ENCODE measurements around the gene NRG2.

Gene NRG2

DNA sequence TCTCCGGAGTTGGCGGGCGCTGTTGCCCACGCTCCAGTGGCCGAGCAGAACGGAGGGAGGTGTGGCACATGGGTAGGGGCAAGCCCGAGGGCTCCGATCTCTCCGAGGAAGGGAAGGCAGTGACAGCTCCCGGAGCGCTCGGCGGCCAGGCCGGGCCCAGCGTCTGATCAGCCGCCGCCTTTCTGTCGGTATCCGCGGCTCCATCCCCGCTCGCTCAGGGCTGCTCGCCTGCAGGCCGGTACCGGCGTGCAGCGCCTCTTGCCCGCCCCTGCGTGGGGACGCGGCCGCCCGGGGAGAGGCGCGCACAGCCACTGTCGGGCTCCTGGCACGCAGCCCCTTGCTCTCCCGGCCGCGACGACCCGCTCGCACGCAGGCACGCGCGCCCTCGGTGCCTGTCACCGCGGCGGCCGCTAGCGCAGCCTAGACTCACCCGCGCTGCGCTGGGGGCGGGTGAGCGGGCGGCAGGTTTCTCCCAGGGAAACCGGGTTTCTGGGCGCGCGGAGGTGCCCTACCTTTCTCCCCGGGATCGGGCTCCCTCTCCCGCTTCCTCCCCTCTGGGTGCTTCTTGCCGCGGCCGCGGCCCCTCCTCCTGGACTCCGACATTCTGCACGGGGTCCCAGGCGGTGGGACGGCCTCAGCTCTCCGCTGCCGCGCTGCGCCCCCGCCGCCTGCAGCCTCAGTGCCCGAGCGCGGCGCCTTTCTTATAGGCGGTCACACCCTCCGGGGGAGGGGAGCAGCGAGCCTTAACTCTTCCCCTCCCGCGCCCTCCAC lies 139.1 kb downstream of the NRG2 start:
- no peak for DNase-seq (ENCODE audit: low read depth)

- no peak for DNase-seq (ENCODE audit: low read depth)
Measured at GRCh38 chr5:139903450-139903794, 139.7 kb downstream of the NRG2 start.

DNA sequence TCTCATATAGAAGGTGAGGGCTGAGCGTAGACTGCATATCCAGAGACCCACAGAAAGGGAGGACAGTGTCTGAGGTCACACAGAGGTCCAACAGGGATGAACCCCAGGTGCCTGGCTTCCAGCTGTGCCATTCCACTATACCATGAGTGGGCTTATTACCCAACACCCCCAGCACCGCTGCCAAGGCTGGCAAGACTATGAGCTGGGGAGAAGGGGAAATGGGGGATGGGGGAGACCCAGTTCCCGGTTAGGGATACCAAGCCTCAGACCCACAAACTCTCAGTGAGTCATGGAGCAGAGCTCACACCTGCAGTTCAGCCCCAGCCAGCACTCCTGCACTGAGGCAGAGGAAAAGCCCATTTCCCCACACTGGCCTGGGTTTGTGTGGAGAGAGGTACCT lies 141.1 kb downstream of the NRG2 start:
- DNase-seq (ENCODE audit: low read depth) = no peak

GRCh38 chr5:139901251-139901575 lies 141.9 kb downstream of the NRG2 start:
- no peak for DNase-seq (ENCODE audit: low read depth)

- no peak for DNase-seq (ENCODE audit: low read depth)
Measured at GRCh38 chr5:139900546-139901250, 142.4 kb downstream of the NRG2 start.

DNA sequence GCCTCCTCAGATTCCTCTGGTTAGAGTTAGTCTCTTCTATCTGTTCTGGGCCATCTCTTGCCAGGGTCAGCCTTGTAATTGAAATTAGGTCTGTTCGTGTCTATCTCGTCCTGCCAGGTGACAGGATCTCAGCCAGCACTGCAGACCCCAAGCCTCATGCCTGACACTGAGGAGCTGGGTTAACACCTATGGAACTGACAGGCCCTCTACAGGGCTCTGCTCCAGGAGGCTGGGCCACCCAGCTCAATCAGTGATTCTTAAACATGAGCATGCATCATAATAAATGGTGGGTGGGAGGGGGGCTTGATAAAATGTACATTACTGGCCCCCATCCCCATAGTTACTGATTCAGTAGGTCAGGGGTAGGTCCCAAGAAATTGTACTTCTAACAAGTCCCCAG lies 144.1 kb downstream of the NRG2 start:
- no peak for DNase-seq (ENCODE audit: low read depth)

- DNase-seq (ENCODE audit: low read depth) = no peak
Measured at GRCh38 chr5:139897982-139898381, 145.1 kb downstream of the NRG2 start.

DNA sequence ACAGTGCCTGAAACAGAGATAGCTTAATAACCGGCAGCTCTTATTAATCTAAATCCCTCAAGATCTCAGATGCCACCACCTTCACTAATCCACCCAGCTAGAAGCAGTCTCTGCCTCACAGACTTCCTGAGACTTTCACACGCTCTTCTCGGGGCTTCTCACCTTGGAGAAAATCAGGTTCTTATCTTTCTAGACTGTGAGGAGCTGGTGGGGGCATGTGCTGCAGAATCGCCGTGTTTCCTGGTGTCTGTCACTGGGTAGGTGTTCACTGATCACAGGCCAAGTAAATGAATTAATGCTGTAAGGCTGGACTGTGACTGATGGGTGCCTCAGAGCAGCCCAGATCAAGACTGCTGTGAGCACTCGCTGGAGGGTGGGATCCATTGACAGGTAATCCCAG lies 145.8 kb downstream of the NRG2 start:
- no peak for DNase-seq (ENCODE audit: low read depth)

GRCh38 chr5:139896718-139897117 lies 146.4 kb downstream of the NRG2 start:
- DNase-seq (ENCODE audit: low read depth) = no peak

DNA sequence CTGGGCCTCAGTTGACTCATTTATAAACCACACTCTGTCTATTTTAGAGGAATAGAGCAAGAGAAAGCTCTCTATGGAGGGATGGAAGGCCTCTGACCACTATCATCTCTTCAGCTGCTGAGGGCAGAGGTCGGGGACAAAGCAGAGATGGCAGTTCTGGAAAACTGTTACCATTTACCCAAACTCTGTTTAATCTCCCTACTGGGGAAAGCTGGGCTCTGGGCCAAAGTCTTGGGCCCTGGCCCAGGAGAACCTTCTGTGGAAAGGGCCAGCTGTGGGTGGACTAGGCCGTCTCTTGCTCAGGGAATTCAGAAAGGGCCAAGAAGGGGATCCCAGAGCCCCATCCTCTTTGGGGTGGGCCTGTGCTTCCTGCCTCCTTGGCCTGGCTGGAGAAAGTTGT lies 147.5 kb downstream of the NRG2 start:
- DNase-seq (ENCODE audit: low read depth) = no peak

- no peak for DNase-seq (ENCODE audit: low read depth)
Measured at GRCh38 chr5:139895046-139895445, 148.1 kb downstream of the NRG2 start.

DNA sequence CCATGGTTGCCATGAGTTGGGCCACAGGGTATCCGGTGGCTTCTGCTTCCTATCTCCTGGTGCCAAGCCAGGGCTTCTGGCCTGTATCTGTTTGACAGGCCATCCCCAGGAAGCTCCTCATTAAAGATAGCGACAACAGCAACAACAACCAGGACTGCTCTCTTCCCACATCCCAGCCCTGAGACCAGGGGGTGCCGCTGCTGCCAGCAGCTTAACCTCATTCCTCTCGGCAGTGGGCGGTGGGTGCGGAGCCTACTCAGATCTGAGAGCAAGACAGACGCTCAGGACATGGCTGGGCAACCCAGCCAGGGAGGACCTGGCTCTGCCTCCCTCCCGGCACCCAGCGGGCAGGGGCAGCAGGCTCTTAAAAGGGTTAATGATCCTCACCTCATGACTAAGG lies 149.2 kb downstream of the NRG2 start:
- no peak for DNase-seq (ENCODE audit: low read depth)

DNA sequence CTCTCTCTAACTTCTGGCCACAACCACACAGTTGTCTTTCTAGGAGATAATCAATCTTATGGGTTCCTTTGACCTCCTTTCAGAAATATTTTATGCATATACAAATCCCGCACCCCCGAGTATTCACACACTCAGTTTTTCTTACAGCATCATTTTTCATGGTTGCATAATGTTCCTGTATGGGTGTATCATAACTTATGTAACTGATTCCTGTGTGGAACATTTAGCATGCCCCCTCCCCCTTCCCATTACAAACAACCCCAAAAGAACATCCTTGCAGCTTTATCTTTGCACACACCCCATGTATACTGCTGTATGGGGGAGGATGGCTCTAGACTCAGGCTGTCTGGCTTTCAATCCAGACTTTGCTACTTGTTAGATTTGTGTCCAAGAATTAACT lies 153.7 kb downstream of the NRG2 start:
- DNase-seq (ENCODE audit: low read depth) = no peak

DNA sequence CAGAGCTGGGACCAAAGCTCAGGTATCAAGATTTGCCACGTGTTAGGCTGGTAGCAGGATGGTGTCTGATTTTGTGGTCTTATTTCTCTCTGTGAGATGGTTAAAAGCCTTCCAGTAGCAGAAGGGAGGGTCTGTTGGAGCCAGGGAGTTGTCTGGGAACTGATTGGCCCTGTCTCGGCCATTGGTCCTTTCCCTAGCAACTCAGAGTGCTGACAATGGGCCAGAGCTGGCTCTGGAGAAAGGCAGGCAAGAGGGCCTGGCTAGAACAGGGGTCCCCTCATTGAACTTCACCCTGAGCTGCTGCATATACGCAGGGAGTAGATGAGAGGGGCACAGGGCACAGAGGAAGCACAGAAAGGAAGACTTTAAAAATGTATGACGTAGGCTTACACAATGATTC lies 154.7 kb downstream of the NRG2 start:
- no peak for DNase-seq (ENCODE audit: low read depth)

DNA sequence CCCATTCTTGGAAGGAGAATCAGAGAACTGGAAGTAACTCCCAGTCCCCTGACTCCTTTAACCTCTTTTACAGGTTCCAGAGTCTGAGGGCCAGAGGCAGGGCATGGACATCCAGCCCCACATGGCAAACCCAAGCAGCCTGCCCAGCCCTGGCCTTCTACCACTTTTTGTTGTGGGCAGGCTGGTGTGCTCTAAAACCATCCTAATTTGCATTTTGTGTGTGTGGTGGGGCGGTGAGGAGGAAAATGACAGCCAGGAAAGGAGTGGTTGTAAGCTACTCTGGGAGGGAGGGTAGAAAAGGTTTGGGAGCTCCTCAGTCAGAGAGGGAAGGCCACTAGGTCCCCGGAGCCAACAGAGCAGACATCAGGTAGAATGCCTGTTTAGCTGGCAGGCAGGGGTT lies 156.9 kb downstream of the NRG2 start:
- DNase-seq (ENCODE audit: low read depth) = no peak

GRCh38 chr5:139885857-139886208 lies 157.3 kb downstream of the NRG2 start:
- no peak for DNase-seq (ENCODE audit: low read depth)

- no peak for DNase-seq (ENCODE audit: low read depth)
Measured at GRCh38 chr5:139885172-139885856, 157.8 kb downstream of the NRG2 start.

DNA sequence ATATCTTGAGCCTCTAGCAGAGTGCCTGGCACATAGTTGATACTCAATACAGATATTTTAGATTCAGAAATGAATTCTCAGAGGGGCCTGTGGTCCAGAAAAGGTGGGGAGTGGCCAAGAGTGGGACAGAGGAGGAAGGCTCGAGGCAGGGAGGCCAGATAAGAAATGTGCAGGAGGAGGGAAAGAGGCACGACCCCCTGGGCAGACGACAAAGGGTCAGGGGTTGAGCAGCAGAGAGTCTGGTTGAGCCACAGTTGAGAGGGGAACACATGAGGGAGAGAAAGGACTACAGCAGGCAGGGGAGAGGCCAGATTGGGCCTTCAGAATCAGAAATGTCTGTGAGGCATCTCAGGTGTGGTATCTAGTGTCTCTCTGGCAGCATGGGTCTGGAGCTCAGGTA lies 158.4 kb downstream of the NRG2 start:
- no peak for DNase-seq (ENCODE audit: low read depth)

DNA sequence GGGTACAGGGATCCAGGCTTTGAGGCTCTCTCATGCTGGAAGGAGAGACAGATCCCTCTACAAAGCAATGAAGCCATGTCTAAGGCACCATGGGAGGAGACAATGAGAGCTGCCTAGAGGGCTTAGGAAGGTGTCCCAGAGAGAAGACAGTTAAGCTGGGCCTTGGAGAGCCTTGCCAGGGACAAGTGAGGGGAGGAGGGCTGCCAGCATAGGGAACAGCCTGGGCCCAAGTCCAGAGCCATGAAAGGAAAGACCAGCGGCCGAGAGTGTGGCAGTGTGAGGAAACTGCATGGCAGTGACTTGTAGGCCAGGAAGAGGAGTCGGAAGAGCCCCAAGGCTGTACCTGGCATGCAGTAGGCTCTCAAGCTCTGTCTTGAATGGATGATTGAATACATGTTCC lies 159.0 kb downstream of the NRG2 start:
- no peak for DNase-seq (ENCODE audit: low read depth)

- no peak for DNase-seq (ENCODE audit: low read depth)
Measured at GRCh38 chr5:139882961-139883539, 160.0 kb downstream of the NRG2 start.

DNA sequence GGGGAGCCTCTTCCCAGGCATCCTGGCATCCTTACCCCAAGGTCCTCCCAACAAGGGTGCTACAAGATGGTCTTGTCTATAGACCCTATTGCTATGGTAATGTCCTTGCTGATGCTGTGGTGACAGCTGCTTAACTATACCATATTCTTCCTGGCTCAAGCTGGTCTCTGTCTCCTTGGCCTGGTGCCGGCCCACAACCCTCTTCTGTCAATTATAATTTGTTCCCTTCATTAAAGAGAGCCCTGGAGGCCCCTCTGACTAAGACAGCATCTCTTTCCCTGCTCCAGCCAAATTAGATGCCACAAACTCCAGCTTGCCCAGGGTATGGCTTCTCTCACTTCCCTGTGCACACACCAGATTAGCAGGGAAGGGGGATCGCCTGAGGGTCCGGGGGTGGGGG lies 160.8 kb downstream of the NRG2 start:
- no peak for DNase-seq (ENCODE audit: low read depth)

GRCh38 chr5:139881143-139881733 lies 161.9 kb downstream of the NRG2 start:
- no peak for DNase-seq (ENCODE audit: low read depth)

Data from GM04503 (cell line).